ENCODE data around the gene ARHGAP28.

DNA sequence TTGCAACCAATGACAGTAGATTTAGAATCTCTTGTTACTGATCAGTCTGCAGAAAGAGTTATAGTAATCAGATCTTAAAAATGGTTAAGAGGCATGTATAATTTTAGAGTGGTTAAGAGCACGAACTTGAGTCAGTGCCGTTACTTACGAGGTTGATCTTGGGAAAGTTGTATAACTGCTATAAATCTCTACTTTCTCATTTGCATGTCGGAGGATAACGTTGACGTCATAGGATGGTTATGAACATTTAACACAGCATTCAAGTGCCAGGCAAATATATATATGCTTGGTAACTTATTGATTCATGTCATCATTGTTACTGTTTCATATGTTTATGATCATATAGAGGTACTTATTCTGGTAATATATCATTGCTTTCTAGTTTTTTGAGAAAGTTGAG lies 146.2 kb downstream of the ARHGAP28 start:
- TF ChIP-seq CTCF (IDR thresholded peaks at IDR 0.05) (no peak), POLR2A (IDR thresholded peaks at IDR 0.05) (no peak)

Measured in body of pancreas (tissue), 4 donors.